Adrenal gland (tissue), 12 donors: ENCODE results near the gene PTPRF. TPM values are rescaled to one million over a fixed set of nuclear protein-coding genes. Genes with fewer than 3 reads are reported as not detected.

Experiments used
- DNase-seq, 7 donors: peaks; one replicate each; pipeline ENCODE4 v3.0.0-alpha.2; 2019 to 2020
- H3K27ac ChIP-seq, 5 donors: fragments of 200-600 bp; sonication (generic) in 4 of 5; 1 replicate in 3 of 5; 2 replicates in 2 of 5; pipeline versions ENCODE4 v1.5.1 to v1.8.0; 2016 to 2020; ENCODE audit warnings: mild to moderate bottlenecking in 1 of 5
- H3K27me3 ChIP-seq: fragments of 200-600 bp; 2 replicates; pipeline ENCODE4 v1.8.0; 2021
- H3K36me3 ChIP-seq, 2 donors: fragments of 200-600 bp; replicated peaks in 1 of 2; 1 replicate in 1 of 2; 2 replicates in 1 of 2; pipeline versions ENCODE4 v1.5.1 to v1.8.0; 2018 to 2022
- H3K4me1 ChIP-seq, 2 donors: fragments of 200-600 bp; replicated peaks in 1 of 2; 1 replicate in 1 of 2; 2 replicates in 1 of 2; pipeline versions ENCODE4 v1.5.1 to v1.8.0; 2018 to 2021
- H3K4me3 ChIP-seq, 4 donors: fragments of 200-600 bp; sonication (generic) in 3 of 4; one replicate each; pipeline ENCODE4 v1.5.1; 2016 to 2018
- H3K9me3 ChIP-seq, 3 donors: fragments of 200-600 bp; sonication (generic) in 1 of 3; replicated peaks in 1 of 3; 1 replicate in 2 of 3; 2 replicates in 1 of 3; pipeline versions ENCODE4 v1.5.1 to v1.8.0; 2016 to 2021
- CTCF ChIP-seq, 6 experiments: fragments of 450-650 bp in 4 of 6; fragments of 200-600 bp in 2 of 6; sonication (generic) in 1 of 6; IDR thresholded peaks; 1 replicate in 5 of 6; 2 replicates in 1 of 6; pipeline versions ENCODE4 v1.5.1 to v1.8.0; 2016 to 2021; ENCODE audit warnings: antibody characterized with exemption in 6 of 6, mild to moderate bottlenecking in 2 of 6, moderate library complexity in 1 of 6
- POLR2A ChIP-seq, 2 donors: fragments of 450-650 bp; IDR thresholded peaks; one replicate each; pipeline ENCODE4 v1.6.1; 2017; ENCODE audit warnings: antibody characterized with exemption in 2 of 2, mild to moderate bottlenecking in 2 of 2, moderate library complexity in 1 of 2
- WGBS, 4 donors: extraction: QIAGEN DNeasy Blood & Tissue Kit in 2 of 4; methylation state at CpG; one replicate each; pipeline versions ENCODE4 v1.1.5 to v1.1.7; 2013 to 2017; 5-methylcytosine and 5-hydroxymethylcytosine counted together
- intact Hi-C, 2 donors: fragments of 100-400 bp; cut with DNase I; formaldehyde crosslinking; loops; one replicate each; pipeline versions ENCODE4 v1.14.1 to v1.15.0; 2022 to 2023
- polyA plus RNA-seq, 3 donors: library from polyadenylated mRNA; stranded (reverse); fragments of 200-250 nt in 2 of 3; fragments of 350-450 nt in 1 of 3; fragmentation: Illumina TruSeq in 1 of 3; extraction: RNeasy Lipid Tissue Mini Kit (QIAGEN cat#74804) in 1 of 3; gene quantifications; one replicate each; pipeline ENCODE4 v1.2.3, GENCODE V29; 2013 to 2014
- total RNA-seq, 9 donors: library from RNA; depleted of rRNA in 4 of 9; stranded (reverse); fragments of >200 nt in 4 of 9; fragments of 120-200 nt in 1 of 9; fragmentation: NEBNext Ultra II Directional in 1 of 9; extraction: Animal tissue kit (Norgen Biotek cat#: 25700) in 1 of 9; gene quantifications; one replicate each; pipeline versions ENCODE4 v1.1.0 to v1.2.4, GENCODE V29; 2013 to 2023
- donor health status: healthy with polysubstance abuse.
- donor health status: Bipolar disorder and iron deficiency.
- donor health status: DM: yes; HTN: yes; CAD: no.
- donor health status: DM: no; HTN: no; CAD: no.
- donor health status: DM: no; HTN: no; CAD: no.
- donor health status: DM: yes; HTN: yes; CAD: no.

Gene PTPRF
- total and polyA plus RNA-seq, 12 donors: 9.2 to 92.0 (median 30.1) TPM

DNA sequence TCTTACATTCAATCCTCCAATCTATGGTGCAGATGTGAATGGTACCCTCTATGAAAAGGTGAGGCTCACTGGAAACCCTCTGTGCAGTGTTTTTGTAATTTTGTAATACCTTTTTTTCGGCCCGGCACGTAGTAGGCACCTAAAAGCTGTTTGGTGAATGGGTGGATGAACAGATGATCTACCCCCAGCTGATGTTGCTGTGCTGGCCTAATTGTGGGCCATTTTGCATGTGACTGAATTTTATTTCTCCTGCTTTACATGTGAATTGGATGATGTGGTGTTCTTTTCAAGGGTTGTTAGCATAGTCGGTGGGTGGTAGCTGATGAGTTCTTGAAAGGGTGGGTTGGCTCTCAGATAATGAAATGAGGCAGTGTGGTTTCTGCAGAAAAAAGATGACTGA lies 129.7 kb downstream of the PTPRF start:
- H3K9me3 ChIP-seq: no peaks in the 10 kb centered on the region
- no peak for DNase-seq
- H3K27me3 ChIP-seq: no peaks in the 10 kb centered on the region
- H3K4me1 ChIP-seq: no peaks in the 10 kb centered on the region
- WGBS, 4 donors: 78 to 92% (median 83%) methylated on average over 4 of the region's 4 CpGs
- intact Hi-C loops: no loop called here
- no peak for TF ChIP-seq POLR2A (IDR thresholded peaks at IDR 0.05)
- no peak for TF ChIP-seq CTCF (IDR thresholded peaks at IDR 0.05)
- H3K27ac ChIP-seq: no peak overlapping the region
- no peak overlapping the region for H3K4me3 ChIP-seq
- peaks cover 0 to 100% of the 10 kb centered on the region in 2 donors for H3K36me3 ChIP-seq

DNA sequence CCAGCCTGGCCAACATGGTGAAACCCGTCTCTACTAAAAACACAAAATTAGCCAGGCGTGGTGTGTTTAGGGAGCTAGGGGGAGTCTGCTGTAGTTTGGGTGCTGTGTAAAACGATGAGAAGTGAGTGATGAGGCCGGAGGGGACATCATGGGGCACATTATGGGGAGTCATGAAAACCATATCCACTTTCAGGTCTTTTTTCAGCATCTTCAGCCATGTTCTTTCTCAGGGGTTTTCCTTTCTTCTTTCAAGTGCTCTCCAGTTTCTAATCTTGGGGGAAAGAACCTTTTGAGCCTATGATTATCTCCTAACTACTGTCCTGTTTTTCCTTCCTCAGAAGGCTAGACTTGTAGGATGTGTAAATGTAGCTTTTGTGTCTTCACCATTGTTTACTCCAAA lies 133.7 kb downstream of the PTPRF start:
- Histone ChIP-seq H3K9me3 (no peaks in the 10 kb centered on the region), H3K4me3 (no peak overlapping the region), H3K4me1 (no peaks in the 10 kb centered on the region), H3K27me3 (no peaks in the 10 kb centered on the region), H3K27ac (no peak overlapping the region), H3K36me3 (peaks cover 0 to 100% of the 10 kb centered on the region in 2 donors)
- no peak for DNase-seq
- intact Hi-C loops: no loop called here
- TF ChIP-seq POLR2A (IDR thresholded peaks at IDR 0.05) (no peak), CTCF (IDR thresholded peaks at IDR 0.05) (no peak)
- WGBS, 4 donors: 85 to 90% (median 88%) methylated on average over 4 of the region's 4 CpGs

DNA sequence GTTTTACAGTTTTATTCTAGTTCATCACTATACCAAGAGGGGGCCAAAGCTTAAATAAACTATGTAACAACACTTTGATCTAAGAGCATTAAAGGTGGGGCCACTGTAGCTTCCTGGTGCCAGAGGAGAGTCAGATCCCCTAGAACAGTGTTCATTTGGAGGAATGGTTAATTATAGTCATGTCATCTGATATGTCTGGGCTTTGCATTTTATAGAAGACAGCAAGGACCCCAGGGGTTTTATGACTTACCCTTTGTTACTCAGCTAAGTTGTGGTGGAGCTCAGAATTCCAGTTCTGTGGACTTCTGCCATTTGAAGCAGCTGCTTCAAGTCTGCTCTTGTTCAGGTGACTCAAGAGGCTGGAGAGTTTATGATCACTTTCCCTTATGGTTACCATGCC lies 135.9 kb downstream of the PTPRF start:
- DNase-seq: no peak
- Histone ChIP-seq H3K4me3 (no peak overlapping the region), H3K4me1 (peaks cover 6 to 7% of the 10 kb centered on the region in 2 donors), H3K9me3 (no peaks in the 10 kb centered on the region), H3K36me3 (peaks cover 0 to 99% of the 10 kb centered on the region in 2 donors), H3K27me3 (no peaks in the 10 kb centered on the region), H3K27ac (no peak overlapping the region)
- intact Hi-C loops: no loop called here
- no peak for TF ChIP-seq POLR2A (IDR thresholded peaks at IDR 0.05)
- no peak for TF ChIP-seq CTCF (IDR thresholded peaks at IDR 0.05)

DNA sequence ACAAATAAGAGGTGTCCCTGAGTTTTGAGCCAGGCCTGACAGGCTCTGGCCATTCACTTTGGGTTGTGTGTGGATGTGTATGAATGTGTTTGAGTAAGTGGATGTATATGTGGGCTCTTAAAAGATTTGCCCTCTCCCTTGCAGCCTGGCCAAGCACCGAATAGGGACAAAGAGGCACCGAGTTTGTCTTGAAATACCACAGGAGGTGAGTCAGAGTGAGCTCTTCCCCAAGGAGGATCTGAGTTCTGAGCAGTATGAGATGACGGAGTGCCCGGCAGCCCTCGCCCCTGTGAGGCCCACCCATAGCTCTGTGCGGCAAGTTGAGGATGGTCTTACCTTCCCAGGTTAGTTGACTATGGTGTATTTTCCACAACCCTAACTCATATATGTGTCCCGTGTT lies 138.3 kb downstream of the PTPRF start:
- no peak overlapping the region for H3K27ac ChIP-seq
- TF ChIP-seq POLR2A (IDR thresholded peaks at IDR 0.05) (no peak), CTCF (IDR thresholded peaks at IDR 0.05) (no peak)
- no peak overlapping the region for H3K4me3 ChIP-seq
- no peaks in the 10 kb centered on the region for H3K27me3 ChIP-seq
- 73 to 81% (median 76%) methylated on average over 5 to 7 of the region's 7 CpGs for WGBS, 4 donors
- DNase-seq: no peak
- no peaks in the 10 kb centered on the region for H3K9me3 ChIP-seq
- intact Hi-C loops: no loop called here
- H3K4me1 ChIP-seq: peaks cover 7 to 13% of the 10 kb centered on the region in 2 donors
- peaks cover 0 to 99% of the 10 kb centered on the region in 2 donors for H3K36me3 ChIP-seq
